Activated CD4-positive, alpha-beta T cell treated with anti-CD3 and anti-CD28 coated beads, Interleukin-2, amount 50 U/mL, for 4 hours (primary cell): ENCODE data around the gene HOXB2.

ENCODE experiments used
- DNase-seq, 2 experiments: peaks; one replicate each; pipeline ENCODE4 v3.0.0-alpha.2; 2020

The HOXB2 gene

GRCh38 chr17:48545022-48545375 lies at the start of gene HOXB2:
Gene HOXB2 (minus strand): TSS chr17:48545109. CDS start chr17:48544911, 198 bp downstream.
- DNase-seq, result no peak

GRCh38 chr17:48593840-48594537 lies 49.1 kb upstream of the HOXB2 start:
- peak; percentile 77 to 78 for DNase-seq

DNA sequence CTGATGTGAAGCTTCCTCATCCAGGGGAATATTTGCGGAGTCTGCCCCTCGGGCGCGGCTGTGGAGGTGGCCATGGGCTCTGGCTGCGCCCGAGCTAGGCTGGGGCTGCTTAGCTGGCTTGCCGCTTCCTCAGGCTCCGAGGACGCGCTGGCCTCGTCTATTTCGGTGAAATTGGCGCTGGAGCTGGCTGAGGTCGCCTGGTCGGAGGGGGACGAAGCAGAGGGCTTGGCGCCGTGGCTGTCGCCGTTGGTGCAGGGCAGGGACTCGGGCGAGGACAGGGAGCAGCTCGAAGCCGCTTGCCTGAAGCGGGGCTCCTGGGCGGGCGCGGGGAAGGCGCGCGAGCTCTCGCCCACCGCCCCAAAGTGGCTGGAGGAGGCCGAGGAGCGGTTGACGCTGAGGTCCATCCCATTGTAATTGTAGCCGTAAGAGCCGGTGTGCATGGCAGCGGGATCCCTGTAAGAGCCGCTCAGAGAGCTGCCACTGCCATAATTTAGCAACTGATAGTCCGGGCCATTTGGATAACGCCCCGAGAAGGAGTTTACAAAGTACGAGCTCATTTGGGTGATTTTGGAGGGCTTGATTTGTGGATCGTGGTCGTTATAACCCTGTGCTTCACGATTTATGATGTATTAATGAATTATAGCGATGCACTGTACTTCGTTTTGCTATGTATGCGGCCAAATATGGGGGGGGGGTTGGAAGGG lies 48.4 kb upstream of the HOXB2 start, which contains the start of gene HOXB5:
HOXB5 (minus strand) TSS at position 654 of the 704 bp plus-strand sequence; CDS start at position 557, 97 bp downstream.
- DNase-seq, result no peak

DNA sequence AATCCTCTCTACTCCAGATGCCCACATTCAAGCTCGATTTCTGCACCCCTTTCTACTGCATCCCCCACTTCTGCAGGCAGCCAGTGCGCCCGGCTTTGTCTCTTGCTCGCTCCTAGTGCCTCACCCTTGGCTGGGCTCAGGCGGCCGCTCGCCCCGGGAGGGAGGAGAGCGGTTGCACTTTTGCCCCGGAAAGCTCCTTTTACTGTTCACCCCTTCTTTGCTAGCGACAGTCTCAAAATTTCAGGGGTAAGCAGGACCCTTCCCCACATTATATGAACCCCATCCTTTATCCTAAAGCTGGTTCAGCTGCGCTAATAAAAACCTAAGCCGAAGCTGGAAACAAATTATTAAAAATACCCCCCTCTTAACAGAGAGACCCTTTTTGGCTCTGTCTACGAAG lies 47.7 kb upstream of the HOXB2 start:
- no peak for DNase-seq

GRCh38 chr17:48592057-48592514 lies 47.2 kb upstream of the HOXB2 start:
- DNase-seq, result no peak

DNA sequence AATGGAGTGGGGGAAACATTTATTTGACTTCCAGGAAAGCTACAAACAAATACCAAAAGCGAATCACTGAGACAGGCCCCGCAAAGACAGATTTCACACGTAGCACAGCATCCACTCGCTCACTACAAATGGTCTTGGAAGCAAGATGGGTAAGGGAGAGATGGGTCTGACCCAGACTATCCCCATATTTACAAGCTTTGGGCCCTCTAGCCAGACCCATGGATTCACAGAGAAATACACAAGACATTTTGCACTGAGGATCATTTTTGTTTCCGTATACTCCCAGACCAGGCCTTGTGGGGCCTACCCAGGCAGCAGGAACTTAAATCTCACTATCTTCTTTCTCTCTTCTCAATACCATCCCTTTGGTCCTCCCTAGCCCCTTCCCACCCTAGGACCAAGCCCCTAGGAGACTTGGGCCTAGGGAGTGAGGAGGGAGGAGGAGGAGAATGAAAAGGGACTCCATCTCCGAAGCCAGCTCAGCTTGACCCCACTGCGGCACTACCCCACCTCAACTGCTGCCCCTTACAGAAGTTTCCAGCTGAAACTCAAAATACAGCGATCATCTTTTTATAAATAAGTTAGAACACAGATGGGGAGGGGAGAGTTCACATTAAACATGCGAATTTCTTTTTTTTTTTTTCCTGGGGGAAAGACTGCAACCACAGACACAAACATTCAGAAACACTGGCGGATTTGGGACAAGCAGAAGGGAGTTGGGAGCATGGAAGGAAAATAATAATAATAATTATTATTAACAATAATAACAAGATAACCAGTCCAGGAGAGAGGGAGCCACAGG lies 46.5 kb upstream of the HOXB2 start:
- DNase-seq, result no peak

- DNase-seq, result no peak
These were observed 45.8 kb upstream of the HOXB2 start for GRCh38 chr17:48590607-48591161.

DNA sequence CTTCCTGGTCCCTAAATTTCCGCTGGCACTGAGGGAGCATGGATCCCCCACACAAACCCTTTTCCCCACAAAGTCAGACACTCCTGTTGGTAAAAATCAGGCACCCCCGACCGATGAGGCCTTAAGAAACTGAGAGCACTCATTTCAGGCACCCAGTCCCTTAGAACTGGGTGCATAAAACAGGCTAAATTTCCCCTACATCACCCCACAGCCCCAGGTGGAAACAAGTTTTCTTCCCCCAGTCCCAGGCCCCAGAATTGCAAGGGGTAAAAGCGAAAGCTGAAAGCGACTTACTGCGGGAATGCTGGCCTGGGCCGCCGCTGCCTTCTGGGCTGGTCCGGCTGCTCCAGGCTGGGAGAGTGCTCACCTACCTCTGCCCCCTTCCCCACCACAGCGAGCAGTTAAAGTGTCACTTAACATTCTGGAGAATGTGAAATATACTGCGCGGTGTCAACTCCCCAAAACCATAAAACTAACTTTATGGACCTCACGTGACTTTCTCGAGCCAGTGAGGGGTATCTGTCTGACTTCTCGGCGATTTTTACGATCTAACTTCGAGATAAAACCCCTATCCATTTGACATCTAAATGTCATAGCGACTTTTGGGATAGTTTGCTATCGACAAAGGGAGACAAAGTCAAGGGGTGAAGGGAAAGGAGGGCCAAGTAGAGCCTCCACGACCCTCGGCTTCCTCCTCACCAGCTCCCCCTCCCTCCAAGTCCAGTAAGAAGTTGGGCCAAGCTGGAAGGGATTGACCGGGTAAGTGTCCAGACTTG lies 45.1 kb upstream of the HOXB2 start, which contains the start of gene HOXB3:
HOXB3 (minus strand) TSS at position 411 of the 776 bp plus-strand sequence. CDS start 37,767 bp downstream, outside the sequence.
- DNase-seq, result no peak

- no peak for DNase-seq
These were observed 44.3 kb upstream of the HOXB2 start for GRCh38 chr17:48589060-48589830.

DNA sequence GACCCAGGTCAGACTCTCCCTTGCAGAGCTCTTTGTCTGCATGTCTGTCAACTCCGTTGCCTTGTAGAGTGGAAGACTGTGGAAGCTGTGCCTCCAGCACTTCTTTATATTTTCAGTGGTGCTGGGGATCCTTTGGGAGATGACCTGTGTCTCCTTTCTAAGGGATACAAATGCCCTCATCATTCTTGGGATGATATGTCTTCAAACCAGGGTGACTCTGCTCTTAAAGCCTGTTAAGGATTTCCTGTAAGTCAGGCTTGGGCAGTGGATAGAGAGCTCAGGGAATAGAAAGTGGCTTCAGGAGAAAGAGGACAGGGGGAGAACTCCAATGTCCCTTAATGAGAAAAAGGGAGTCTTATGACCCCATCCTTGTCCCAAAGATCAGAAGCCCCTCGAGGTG lies 43.6 kb upstream of the HOXB2 start:
- DNase-seq, result no peak

DNA sequence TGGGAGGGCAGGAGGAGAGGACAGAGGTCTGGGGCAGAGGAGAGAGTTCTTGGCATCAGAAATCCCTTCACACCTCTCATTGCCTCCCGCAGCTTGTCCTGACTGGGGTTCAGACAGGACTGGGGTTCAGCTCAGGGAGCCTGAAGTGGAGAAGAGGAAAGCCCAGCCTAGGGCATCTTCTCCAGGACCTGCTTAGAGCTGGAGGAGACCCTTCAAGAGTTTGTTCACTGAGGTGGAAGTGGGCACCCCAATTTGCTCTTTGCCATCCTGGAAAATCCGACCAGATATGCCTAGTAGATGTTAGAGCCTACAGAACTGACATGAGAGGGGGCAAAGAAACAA lies 43.1 kb upstream of the HOXB2 start:
- no peak for DNase-seq

DNA sequence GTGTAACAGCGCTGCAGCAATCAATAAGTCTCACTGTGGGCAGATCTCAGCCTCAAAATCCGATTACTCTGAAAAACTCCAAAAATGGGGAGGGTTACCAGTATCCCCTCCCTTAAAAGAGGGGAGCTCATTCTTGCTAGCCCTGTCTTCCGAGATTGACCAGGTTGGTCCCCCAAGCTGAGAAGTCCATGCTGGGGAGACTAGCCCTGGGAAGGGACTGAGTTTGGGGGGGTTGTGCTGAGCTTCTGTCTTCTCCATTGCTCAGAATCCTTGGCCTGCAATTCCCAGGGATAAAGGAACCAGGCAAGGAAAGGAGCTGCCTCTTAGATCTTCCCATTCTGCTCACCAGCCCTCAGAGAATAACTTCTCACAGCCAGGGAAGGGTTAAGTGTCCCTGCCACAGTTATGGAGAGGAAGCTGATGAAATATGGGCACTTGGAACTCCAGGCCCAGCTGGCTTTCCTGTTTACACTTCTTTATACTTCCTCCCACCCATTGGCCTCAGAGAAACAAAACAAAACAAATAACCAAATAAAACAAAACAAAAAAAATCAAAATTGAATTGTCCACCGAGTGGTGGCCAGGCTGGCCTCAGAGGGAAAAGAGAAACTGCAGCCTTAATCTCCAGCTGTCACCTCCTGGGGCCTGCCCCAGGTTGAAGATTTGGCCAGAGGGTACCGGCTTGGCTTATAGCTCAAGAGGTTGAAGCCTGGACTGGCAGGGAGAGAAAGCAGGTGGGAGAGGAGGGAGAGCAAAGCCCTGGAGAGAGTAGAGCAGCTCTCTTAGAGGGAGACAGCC lies 42.6 kb upstream of the HOXB2 start:
- no peak for DNase-seq

GRCh38 chr17:48586355-48587258 lies 41.7 kb upstream of the HOXB2 start:
- no peak for DNase-seq

DNA sequence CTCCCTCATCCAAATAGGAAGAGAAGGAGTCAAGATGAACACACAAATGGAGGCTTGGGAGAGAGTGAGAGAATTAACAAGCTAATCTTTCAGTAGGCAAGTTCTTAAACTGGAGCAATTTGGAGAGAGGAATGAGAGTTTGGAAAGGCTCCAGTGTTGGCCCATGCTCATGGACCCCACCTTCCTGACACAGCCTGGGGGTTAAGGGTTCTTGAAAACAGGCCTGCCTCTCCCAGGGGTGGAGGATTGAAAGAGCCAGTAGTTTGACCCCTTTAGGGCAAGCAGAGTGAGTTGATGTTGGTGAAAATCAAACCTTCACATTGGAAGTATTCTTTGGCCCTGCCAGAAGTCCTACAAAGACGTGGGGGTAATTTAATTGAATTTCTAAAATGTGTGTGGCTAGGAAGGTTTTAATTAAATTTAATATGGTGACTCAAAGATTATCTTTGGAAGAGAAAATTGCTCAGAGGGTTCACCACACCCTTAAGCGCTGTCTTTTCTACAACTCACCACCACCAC lies 39.4 kb upstream of the HOXB2 start:
- DNase-seq, result no peak

GRCh38 chr17:48583708-48584222 lies 38.9 kb upstream of the HOXB2 start:
- DNase-seq, result no peak

GRCh38 chr17:48582750-48583069 lies 37.8 kb upstream of the HOXB2 start:
- no peak for DNase-seq

- DNase-seq, result no peak
These were observed 35.0 kb upstream of the HOXB2 start for GRCh38 chr17:48579760-48580554.

- DNase-seq, result no peak
These were observed 34.5 kb upstream of the HOXB2 start for GRCh38 chr17:48579471-48579759.
